HCT116 (cell line): ENCODE data around the gene SLC14A1. TPM values are rescaled to one million over a fixed set of nuclear protein-coding genes. Genes with fewer than 3 reads are reported as not detected.
A peak's percentile ranks its signal among the peaks of the same experiment; 100 is the strongest.

ENCODE experiments used
- ATAC-seq: fragments of 200-7000 bp; cut with Tn5 transposase; 2 replicates; pipeline ENCODE4 v1.9.1; 2020; ENCODE audit warnings: mild to moderate bottlenecking, moderate library complexity
- BruUV-seq: library from RNA; stranded (reverse); fragments of 400-500 nt; replicated peaks from 2 replicates; lab custom pipeline; 2021; lab: Mats Ljungman, UMichigan
- CTCF ChIA-PET: fragments of 300-600 bp; sonication (Branson Sonifier 250); formaldehyde crosslinking; loops from one replicate; lab custom pipeline; 2021; ENCODE audit warnings: antibody characterized with exemption; lab: Charles Lee
- POLR2A ChIA-PET: fragments of 300-600, 350-600 bp; sonication (Branson Sonifier 250); formaldehyde crosslinking; loops from one replicate; lab custom pipeline; 2021; ENCODE audit warnings: antibody characterized with exemption; lab: Charles Lee
- RAD21 ChIA-PET, 2 experiments: fragments of 300-600 bp; sonication (Branson Sonifier 250); formaldehyde crosslinking; loops; one replicate each; lab custom pipeline; 2023; ENCODE audit warnings: low total read pairs in 2 of 2; ENCODE audit not compliant: uncharacterized antibody in 2 of 2, unreplicated experiment in 2 of 2, low non-redundant PET in 1 of 2; lab: Charles Lee
- DNase-seq: peaks from one replicate; pipeline ENCODE4 v3.0.0-alpha.2; 2010; ENCODE audit warnings: low read depth, low spot score
- H2AFZ ChIP-seq: fragments of 200-600 bp; shearing (Covaris generic), sonication (generic); 2 replicates; pipeline ENCODE4 v1.6.1; 2017; ENCODE audit warnings: low read depth, mixed run types, mixed read lengths, antibody characterized with exemption, low read length; ENCODE audit not compliant: poor library complexity, severe bottlenecking
- H3K27ac ChIP-seq: 2 replicates; pipeline ENCODE4 v1.5.1; 2012; ENCODE audit warnings: low read depth, low read length
- H3K27me3 ChIP-seq: fragments of 200-600 bp; sonication (generic); 2 replicates; pipeline ENCODE4 v1.6.1; 2016; ENCODE audit warnings: mixed run types, low read length, mixed read lengths; ENCODE audit not compliant: insufficient read depth
- H3K36me3 ChIP-seq, 2 experiments: fragments of 200-500 bp in 1 of 2; fragments of 200-600 bp in 1 of 2; sonication (Bioruptor generic) in 1 of 2; sonication (generic) in 1 of 2; 2 replicates each; pipeline versions ENCODE4 v1.5.1 to v1.6.1; 2014 to 2016; ENCODE audit warnings: low read length in 2 of 2, inconsistent platforms in 1 of 2, mixed read lengths in 1 of 2, mixed run types in 1 of 2; ENCODE audit not compliant: insufficient read depth in 2 of 2, control insufficient read depth in 1 of 2
- H3K4me1 ChIP-seq, 2 experiments: fragments of 200-600 bp in 1 of 2; sonication (generic) in 1 of 2; 2 replicates each; pipeline versions ENCODE4 v1.5.1 to v1.6.1; 2012 to 2017; ENCODE audit warnings: low read length in 2 of 2, inconsistent platforms in 1 of 2, mild to moderate bottlenecking in 1 of 2, mixed read lengths in 1 of 2, mixed run types in 1 of 2, moderate library complexity in 1 of 2; ENCODE audit not compliant: insufficient read depth in 2 of 2, control insufficient read depth in 1 of 2
- H3K4me2 ChIP-seq: fragments of 200-600 bp; sonication (generic); 2 replicates; pipeline ENCODE4 v1.6.1; 2017; ENCODE audit warnings: mixed run types, low read length, mixed read lengths
- H3K4me3 ChIP-seq, 2 experiments: fragments of 200-600 bp in 1 of 2; sonication (generic) in 1 of 2; replicated peaks in 1 of 2; 2 replicates each; pipeline ENCODE4 v1.5.1; 2011 to 2016; ENCODE audit warnings: low read length in 2 of 2, control low read depth in 1 of 2, low read depth in 1 of 2, mild to moderate bottlenecking in 1 of 2, mixed read lengths in 1 of 2, mixed run types in 1 of 2
- H3K79me2 ChIP-seq: fragments of 200-600 bp; sonication (generic); 2 replicates; pipeline ENCODE4 v1.6.1; 2017; ENCODE audit warnings: mild to moderate bottlenecking, mixed run types, low read length, moderate library complexity, mixed read lengths; ENCODE audit not compliant: insufficient read depth
- H3K9ac ChIP-seq: fragments of 200-600 bp; sonication (generic); 2 replicates; pipeline ENCODE4 v1.6.1; 2016; ENCODE audit warnings: low read length, mixed read lengths
- H3K9me2 ChIP-seq: fragments of 200-600 bp; sonication (generic), shearing (Covaris generic); 2 replicates; pipeline ENCODE4 v1.6.1; 2017; ENCODE audit warnings: mixed run types, mild to moderate bottlenecking, moderate library complexity; ENCODE audit not compliant: insufficient read depth
- H3K9me3 ChIP-seq, 2 experiments: fragments of 200-500 bp in 1 of 2; fragments of 200-600 bp in 1 of 2; sonication (Bioruptor generic) in 1 of 2; sonication (generic) in 1 of 2; 2 replicates each; pipeline ENCODE4 v1.6.1; 2014 to 2017; ENCODE audit warnings: low read length in 2 of 2, mixed read lengths in 2 of 2, inconsistent platforms in 1 of 2, low read depth in 1 of 2, mild to moderate bottlenecking in 1 of 2, mixed run types in 1 of 2, moderate library complexity in 1 of 2; ENCODE audit not compliant: control insufficient read depth in 1 of 2, insufficient read depth in 1 of 2
- H4K20me1 ChIP-seq: fragments of 200-600 bp; sonication (generic), shearing (Covaris generic); 2 replicates; pipeline ENCODE4 v1.6.1; 2017; ENCODE audit warnings: mixed run types, mild to moderate bottlenecking, moderate library complexity; ENCODE audit not compliant: insufficient read depth
- CTCF ChIP-seq, 3 experiments: fragments of 200-600 bp in 1 of 3; sonication (generic) in 1 of 3; IDR thresholded peaks in 2 of 3; conservative IDR thresholded peaks in 1 of 3; 2 replicates each; pipeline ENCODE4 v1.5.1; 2012 to 2017; ENCODE audit warnings: low read depth in 2 of 3, low read length in 2 of 3, antibody characterized with exemption in 1 of 3, borderline replicate concordance in 1 of 3, control low read depth in 1 of 3, mild to moderate bottlenecking in 1 of 3, mixed read lengths in 1 of 3, mixed run types in 1 of 3, moderate library complexity in 1 of 3; ENCODE audit not compliant: insufficient read depth in 1 of 3
- MAX ChIP-seq: IDR thresholded peaks from 2 replicates; pipeline ENCODE4 v1.6.1; 2012
- POLR2A ChIP-seq: IDR thresholded peaks from 2 replicates; pipeline ENCODE4 v1.7.0; 2011; ENCODE audit warnings: borderline replicate concordance; ENCODE audit not compliant: insufficient read depth, insufficient read length; ENCODE audit errors: extremely low read depth
- POLR2AphosphoS5 ChIP-seq: IDR thresholded peaks from 2 replicates; pipeline ENCODE4 v1.6.1; 2011; ENCODE audit warnings: mild to moderate bottlenecking, low read depth, low read length, moderate library complexity
- RAD21 ChIP-seq: IDR thresholded peaks from 2 replicates; pipeline ENCODE4 v1.6.1; 2012; ENCODE audit warnings: low read depth, mild to moderate bottlenecking
- SP1 ChIP-seq: IDR thresholded peaks from 2 replicates; pipeline ENCODE4 v1.6.1; 2012; ENCODE audit warnings: low read depth
- SRF ChIP-seq: IDR thresholded peaks from 2 replicates; pipeline ENCODE4 v1.6.1; 2012; ENCODE audit warnings: low read depth
- intact Hi-C: fragments of 100-400 bp; cut with micrococcal nuclease; formaldehyde crosslinking; loops from 2 replicates; pipeline ENCODE4 v1.10.0; 2022
- total RNA-seq: library from RNA; stranded (reverse); gene quantifications from one replicate; pipeline ENCODE4 v1.2.1, GENCODE V29; 2021; ENCODE audit not compliant: unreplicated experiment

Gene SLC14A1
- total RNA-seq, 1 experiment from 2014 or later, result not detected

- H3K27ac ChIP-seq, result no peak overlapping the region
- no peaks in the 10 kb centered on the region for H3K27me3 ChIP-seq
- no peak overlapping the region for H3K9ac ChIP-seq
- DNase-seq, result no peak
- no peaks in the 10 kb centered on the region for H4K20me1 ChIP-seq
- H3K4me2 ChIP-seq, result no peak overlapping the region
- ChIA-PET CTCF (interaction anchor here (1.0 kb wide), 1 partner anchor 146 kb away, joined by 3 read pairs; no protein-coding TSS in a partner anchor), POLR2A (no interaction called here), RAD21 (no interaction called here)
- H3K79me2 ChIP-seq, result no peaks in the 10 kb centered on the region
- no peaks in the 10 kb centered on the region for H3K36me3 ChIP-seq
- H3K4me1 ChIP-seq, result no peaks in the 10 kb centered on the region
- intact Hi-C loops, result no loop called here
- H2AFZ ChIP-seq, result no peak overlapping the region
- BruUV-seq, result no TSS peak
- 0 out of 2 replicates have a peak, but pooled peaks cover 3% of the 10 kb centered on the region for H3K9me2 ChIP-seq
- no peaks in the 10 kb centered on the region for H3K9me3 ChIP-seq
- H3K4me3 ChIP-seq, result no peak overlapping the region
- ATAC-seq, result peak; percentile 65; the same call in 1 of the 2 replicates
- TF ChIP-seq RAD21, result peak; percentile 57
- no peak for TF ChIP-seq SRF
- peak; percentile 27 to 46 (median 35); a peak in 4 of 6 replicates for TF ChIP-seq CTCF (IDR thresholded peaks at IDR 0.05 in 2 of 3, conservative IDR thresholded peaks at IDR 0.05 in 1 of 3; ENCODE audit: borderline replicate concordance in 1 of 3, insufficient read depth in 1 of 3, low read depth in 2 of 3, low read length in 2 of 3)
These were observed 9.6 kb downstream of the SLC14A1 start for GRCh38 chr18:45733535-45733934.

GRCh38 chr18:45734505-45734904, 10.5 kb downstream of the SLC14A1 start:
- no TSS peak for BruUV-seq
- ChIA-PET CTCF (interaction anchor here (0.7 kb wide), 1 partner anchor 10 kb away, joined by 3 read pairs; no protein-coding TSS in a partner anchor), RAD21 (no interaction called here), POLR2A (no interaction called here)
- intact Hi-C loops, result no loop called here
- Histone ChIP-seq H4K20me1 (no peaks in the 10 kb centered on the region), H3K4me2 (no peak overlapping the region), H3K36me3 (no peaks in the 10 kb centered on the region), H3K27ac (no peak overlapping the region), H3K79me2 (no peaks in the 10 kb centered on the region), H2AFZ (no peak overlapping the region), H3K4me1 (no peaks in the 10 kb centered on the region), H3K9ac (no peak overlapping the region), H3K4me3 (no peak overlapping the region), H3K9me2 (0 out of 2 replicates have a peak, but pooled peaks cover 3% of the 10 kb centered on the region), H3K9me3 (no peaks in the 10 kb centered on the region), H3K27me3 (no peaks in the 10 kb centered on the region)
- DNase-seq (no peak), ATAC-seq (no peak)
- TF ChIP-seq MAX, result no peak
- no peak for TF ChIP-seq SP1
- no peak for TF ChIP-seq RAD21
- TF ChIP-seq POLR2AphosphoS5, result no peak
- TF ChIP-seq POLR2A, result no peak
